ENCODE measurements around the gene GNB1L.
"Not testable (repeated sequence)": the region's sequence is repeated elsewhere in the genome, so short reads cannot be mapped to it uniquely, and the experiment has no call there.

The GNB1L gene

GRCh38 chr22:19888131-19888746 is 33.6 kb upstream of the GNB1L start:
- Histone ChIP-seq H3K4me3 (ENCODE audit: low read length in 2 of 2) (no peak overlapping the region), H3K27me3 (ENCODE audit: control insufficient read depth in 1 of 2, insufficient read depth in 2 of 2, low read length in 2 of 2) (no peaks in the 10 kb centered on the region), H3K4me1 (ENCODE audit: control insufficient read depth, insufficient read depth, low read length) (peaks cover 4% of the 10 kb centered on the region), H3K36me3 (ENCODE audit: control insufficient read depth in 2 of 2, insufficient read depth in 2 of 2, low read length in 2 of 2) (no peaks in the 10 kb centered on the region), H3K9me3 (ENCODE audit: control insufficient read depth in 2 of 2, low read length in 2 of 2) (no peaks in the 10 kb centered on the region), H3K27ac (ENCODE audit: low read length) (no peak overlapping the region), H3K9ac (ENCODE audit: low read length in 2 of 2) (no peak overlapping the region)

GRCh38 chr22:19887256-19887985 is 32.7 kb upstream of the GNB1L start:
- Histone ChIP-seq H3K36me3 (ENCODE audit: control insufficient read depth in 2 of 2, insufficient read depth in 2 of 2, low read length in 2 of 2) (no peaks in the 10 kb centered on the region), H3K9ac (ENCODE audit: low read length in 2 of 2) (no peak overlapping the region), H3K27me3 (ENCODE audit: control insufficient read depth in 1 of 2, insufficient read depth in 2 of 2, low read length in 2 of 2) (no peaks in the 10 kb centered on the region), H3K9me3 (ENCODE audit: control insufficient read depth in 2 of 2, low read length in 2 of 2) (no peaks in the 10 kb centered on the region), H3K4me3 (ENCODE audit: low read length in 2 of 2) (no peak overlapping the region), H3K4me1 (ENCODE audit: control insufficient read depth, insufficient read depth, low read length) (peaks cover 7% of the 10 kb centered on the region), H3K27ac (ENCODE audit: low read length) (no peak overlapping the region)

DNA sequence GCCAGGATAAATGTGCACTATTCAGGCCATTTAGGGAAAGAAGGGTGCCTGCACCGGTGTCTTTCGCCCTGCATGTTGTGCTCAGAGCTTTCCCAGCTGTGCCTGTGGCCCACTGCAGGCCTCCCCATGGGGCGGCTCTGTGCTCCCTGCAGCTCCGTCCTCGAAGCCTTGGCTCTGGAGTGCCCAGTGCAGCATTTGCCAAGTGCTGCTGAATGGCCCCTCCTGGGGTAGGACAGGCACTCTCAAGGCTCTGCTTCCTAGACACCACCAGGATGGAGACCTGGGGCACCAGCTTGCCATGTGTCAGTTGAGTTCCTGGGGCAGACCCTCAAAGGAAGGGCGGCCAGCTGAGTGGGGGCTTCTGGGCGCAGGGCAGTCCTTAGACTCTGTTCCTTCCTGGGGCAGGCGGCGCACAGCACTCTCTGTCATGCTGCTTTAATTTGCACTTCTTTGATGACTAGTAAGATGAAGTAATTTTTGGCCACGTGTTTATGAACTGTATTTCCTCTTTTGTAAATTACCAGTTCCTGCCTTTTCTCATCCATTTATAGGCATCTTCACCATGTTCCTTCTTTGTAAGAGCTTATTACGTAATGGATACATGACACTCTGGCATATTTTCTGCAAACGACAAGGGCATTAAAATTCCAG is 32.1 kb upstream of the GNB1L start:
- Histone ChIP-seq H3K4me3 (ENCODE audit: low read length in 2 of 2) (no peak overlapping the region), H3K27ac (ENCODE audit: low read length) (no peak overlapping the region), H3K36me3 (ENCODE audit: control insufficient read depth in 2 of 2, insufficient read depth in 2 of 2, low read length in 2 of 2) (no peaks in the 10 kb centered on the region), H3K9ac (ENCODE audit: low read length in 2 of 2) (no peak overlapping the region), H3K27me3 (ENCODE audit: control insufficient read depth in 1 of 2, insufficient read depth in 2 of 2, low read length in 2 of 2) (no peaks in the 10 kb centered on the region), H3K4me1 (ENCODE audit: control insufficient read depth, insufficient read depth, low read length) (peaks cover 10% of the 10 kb centered on the region), H3K9me3 (ENCODE audit: control insufficient read depth in 2 of 2, low read length in 2 of 2) (no peaks in the 10 kb centered on the region)

- no peak overlapping the region for H3K4me3 ChIP-seq (ENCODE audit: low read length in 2 of 2)
- H3K36me3 ChIP-seq (ENCODE audit: control insufficient read depth in 2 of 2, insufficient read depth in 2 of 2, low read length in 2 of 2) = no peaks in the 10 kb centered on the region
- H3K9me3 ChIP-seq (ENCODE audit: control insufficient read depth in 2 of 2, low read length in 2 of 2) = no peaks in the 10 kb centered on the region
- H3K4me1 ChIP-seq (ENCODE audit: control insufficient read depth, insufficient read depth, low read length) = peaks cover 14% of the 10 kb centered on the region
- no peak overlapping the region for H3K27ac ChIP-seq (ENCODE audit: low read length)
- H3K9ac ChIP-seq (ENCODE audit: low read length in 2 of 2) = no peak overlapping the region
- no peaks in the 10 kb centered on the region for H3K27me3 ChIP-seq (ENCODE audit: control insufficient read depth in 1 of 2, insufficient read depth in 2 of 2, low read length in 2 of 2)
Observed at GRCh38 chr22:19885841-19886592, 31.3 kb upstream of the GNB1L start.

DNA sequence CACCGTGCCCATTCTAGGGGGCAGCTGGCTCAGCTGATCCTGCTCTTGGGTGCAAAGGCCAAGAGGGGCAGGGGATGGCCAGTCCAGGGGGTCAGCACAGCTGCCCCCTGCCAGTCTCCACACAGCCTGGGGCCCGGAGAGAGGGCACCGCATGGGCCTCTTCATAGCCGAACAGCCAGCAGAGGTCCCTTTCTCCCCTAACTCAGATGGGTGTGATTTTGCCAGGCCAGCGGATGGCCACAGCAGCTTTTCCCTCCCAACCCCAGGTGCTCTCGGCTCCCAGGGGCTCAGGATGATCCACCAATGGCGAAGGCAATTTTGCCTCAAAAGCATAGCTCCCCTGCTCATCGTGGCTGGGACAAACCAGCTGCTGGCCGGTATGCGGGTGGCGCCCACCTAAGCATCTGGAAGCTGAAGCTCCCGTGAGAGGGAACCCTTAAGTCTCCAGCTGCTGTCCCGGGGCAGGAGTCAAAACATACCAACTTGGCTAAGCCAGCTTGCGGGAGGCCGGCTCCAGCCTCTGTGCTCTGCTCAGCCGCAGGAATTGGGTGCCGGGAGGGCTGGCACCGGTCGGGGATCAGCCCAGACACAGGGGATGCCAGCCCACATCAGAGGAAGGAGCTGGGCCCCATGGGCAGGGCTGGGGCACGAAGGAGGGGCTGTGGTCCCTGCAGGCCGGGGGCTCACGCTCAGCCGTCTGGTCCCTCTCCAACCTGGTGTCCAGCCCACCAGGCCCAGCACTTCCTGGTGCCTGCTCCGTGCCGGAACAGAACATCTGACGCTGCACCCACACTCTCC is 30.5 kb upstream of the GNB1L start:
- Histone ChIP-seq H3K4me1 (ENCODE audit: control insufficient read depth, insufficient read depth, low read length) (peaks cover 23% of the 10 kb centered on the region), H3K4me3 (ENCODE audit: low read length in 2 of 2) (no peak overlapping the region), H3K36me3 (ENCODE audit: control insufficient read depth in 2 of 2, insufficient read depth in 2 of 2, low read length in 2 of 2) (no peaks in the 10 kb centered on the region), H3K27ac (ENCODE audit: low read length) (no peak overlapping the region), H3K9ac (ENCODE audit: low read length in 2 of 2) (no peak overlapping the region), H3K9me3 (ENCODE audit: control insufficient read depth in 2 of 2, low read length in 2 of 2) (no peaks in the 10 kb centered on the region), H3K27me3 (ENCODE audit: control insufficient read depth in 1 of 2, insufficient read depth in 2 of 2, low read length in 2 of 2) (no peaks in the 10 kb centered on the region)

- Histone ChIP-seq H3K9ac (ENCODE audit: low read length in 2 of 2) (no peak overlapping the region), H3K36me3 (ENCODE audit: control insufficient read depth in 2 of 2, insufficient read depth in 2 of 2, low read length in 2 of 2) (no peaks in the 10 kb centered on the region), H3K27me3 (ENCODE audit: control insufficient read depth in 1 of 2, insufficient read depth in 2 of 2, low read length in 2 of 2) (no peaks in the 10 kb centered on the region), H3K27ac (ENCODE audit: low read length) (no peak overlapping the region), H3K9me3 (ENCODE audit: control insufficient read depth in 2 of 2, low read length in 2 of 2) (no peaks in the 10 kb centered on the region), H3K4me1 (ENCODE audit: control insufficient read depth, insufficient read depth, low read length) (peaks cover 23% of the 10 kb centered on the region), H3K4me3 (ENCODE audit: low read length in 2 of 2) (no peak overlapping the region)
Observed at GRCh38 chr22:19884161-19884953, 29.7 kb upstream of the GNB1L start.

DNA sequence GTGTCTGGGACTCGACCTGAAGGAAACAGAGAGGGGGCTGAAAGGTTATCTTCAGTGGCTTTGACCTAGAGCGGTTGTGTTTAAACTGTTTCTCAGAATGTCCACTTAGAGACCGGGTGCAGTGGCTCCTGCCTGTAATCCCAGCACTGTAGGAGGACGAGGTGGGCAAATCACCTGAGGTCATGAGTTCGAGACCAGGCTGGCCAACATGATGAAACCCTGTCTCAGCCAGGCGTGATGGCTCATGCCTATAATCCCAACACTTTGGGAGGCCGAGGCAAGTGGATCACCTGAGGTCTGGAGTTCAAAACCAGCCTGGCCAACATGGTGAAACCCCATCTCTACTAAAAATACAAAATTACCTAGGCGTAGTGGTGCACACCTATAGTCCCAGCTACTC is 28.8 kb upstream of the GNB1L start:
- not testable (repeated sequence) for H3K9ac ChIP-seq (ENCODE audit: low read length in 2 of 2); H3K9me3 ChIP-seq (ENCODE audit: control insufficient read depth in 2 of 2, low read length in 2 of 2); H3K36me3 ChIP-seq (ENCODE audit: control insufficient read depth in 2 of 2, insufficient read depth in 2 of 2, low read length in 2 of 2); H3K27me3 ChIP-seq (ENCODE audit: control insufficient read depth in 1 of 2, insufficient read depth in 2 of 2, low read length in 2 of 2); H3K4me3 ChIP-seq (ENCODE audit: low read length in 2 of 2); H3K27ac ChIP-seq (ENCODE audit: low read length)
- H3K4me1 ChIP-seq (ENCODE audit: control insufficient read depth, insufficient read depth, low read length) = peaks cover 23% of the 10 kb centered on the region

DNA sequence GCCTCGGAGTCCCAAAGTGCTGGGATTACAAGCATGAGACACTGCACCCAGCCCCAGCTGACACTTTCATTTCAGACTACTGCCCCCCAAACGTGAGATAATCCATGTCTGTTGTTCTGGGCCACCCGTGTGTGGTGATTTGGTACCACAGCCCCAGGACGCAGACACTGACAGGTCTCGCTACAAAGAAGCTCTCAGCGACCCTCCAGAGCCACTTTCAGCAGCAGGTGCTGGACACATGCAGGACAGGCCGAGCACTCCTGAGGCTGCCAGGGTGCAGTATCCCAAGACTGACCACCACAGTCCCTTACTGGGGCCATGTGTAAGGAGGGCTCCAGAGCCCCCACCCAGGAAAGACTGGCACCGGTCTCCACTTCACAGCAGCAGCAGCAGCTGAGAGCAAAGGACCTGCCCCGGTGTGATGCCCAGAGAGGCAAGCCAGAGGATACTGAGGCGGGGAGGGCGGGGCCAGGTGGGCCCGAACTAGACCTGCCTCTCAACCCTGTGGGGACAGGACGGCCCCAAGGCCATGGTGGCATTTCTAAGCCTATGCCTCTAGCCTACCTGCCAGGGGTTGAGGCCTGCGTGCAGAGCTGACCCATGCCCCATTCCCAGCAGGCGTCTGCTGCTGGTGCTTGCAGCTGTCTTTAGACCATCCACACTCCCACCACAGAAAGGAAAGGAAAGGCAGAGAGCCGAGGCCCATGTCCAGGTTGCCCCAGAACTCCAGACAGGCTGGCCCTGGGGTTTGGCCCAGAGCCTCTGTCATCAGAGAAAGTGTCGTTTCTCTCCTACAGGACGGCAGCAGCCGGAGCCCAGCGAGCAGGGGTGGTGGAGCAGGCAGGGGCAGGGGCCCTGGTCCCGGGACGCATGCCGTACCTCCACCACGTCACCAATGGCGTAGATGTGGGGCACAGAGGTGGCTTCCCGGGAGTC is 28.0 kb upstream of the GNB1L start:
- Histone ChIP-seq H3K27ac (ENCODE audit: low read length) (no peak overlapping the region), H3K9ac (ENCODE audit: low read length in 2 of 2) (no peak overlapping the region), H3K4me3 (ENCODE audit: low read length in 2 of 2) (no peak overlapping the region), H3K36me3 (ENCODE audit: control insufficient read depth in 2 of 2, insufficient read depth in 2 of 2, low read length in 2 of 2) (peaks cover 0 to 3% of the 10 kb centered on the region in 2 donors), H3K27me3 (ENCODE audit: control insufficient read depth in 1 of 2, insufficient read depth in 2 of 2, low read length in 2 of 2) (no peaks in the 10 kb centered on the region), H3K4me1 (ENCODE audit: control insufficient read depth, insufficient read depth, low read length) (peaks cover 23% of the 10 kb centered on the region), H3K9me3 (ENCODE audit: control insufficient read depth in 2 of 2, low read length in 2 of 2) (no peaks in the 10 kb centered on the region)

Data from stomach smooth muscle (tissue), 2 donors.